ENCODE measurements around the gene PIGU.
"Not testable (repeated sequence)": the region's sequence is repeated elsewhere in the genome, so short reads cannot be mapped to it uniquely, and the experiment has no call there.

The PIGU gene

DNA sequence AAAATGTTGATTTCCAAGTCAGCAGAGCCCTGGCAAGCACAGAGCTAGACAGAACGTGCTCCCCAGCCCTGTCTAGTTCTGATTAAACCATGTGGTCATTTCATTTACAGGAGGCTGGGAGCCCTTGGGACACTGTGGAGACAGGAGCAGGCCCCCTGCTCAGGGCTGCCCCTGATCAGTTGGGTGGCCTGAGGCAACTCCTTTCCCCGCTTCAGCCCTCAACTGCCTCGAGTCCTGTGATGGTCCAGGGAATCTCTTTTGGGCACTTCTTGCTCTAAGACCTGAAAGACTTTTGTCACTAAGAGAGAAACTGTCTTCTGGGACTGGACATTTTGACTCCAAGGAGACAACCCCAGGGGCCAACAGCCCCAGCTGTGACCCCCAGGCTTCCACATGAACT is 147.2 kb downstream of the PIGU start:
- DNase-seq: no peak

GRCh38 chr20:34528921-34529297 is 148.0 kb downstream of the PIGU start:
- no peak for DNase-seq

DNA sequence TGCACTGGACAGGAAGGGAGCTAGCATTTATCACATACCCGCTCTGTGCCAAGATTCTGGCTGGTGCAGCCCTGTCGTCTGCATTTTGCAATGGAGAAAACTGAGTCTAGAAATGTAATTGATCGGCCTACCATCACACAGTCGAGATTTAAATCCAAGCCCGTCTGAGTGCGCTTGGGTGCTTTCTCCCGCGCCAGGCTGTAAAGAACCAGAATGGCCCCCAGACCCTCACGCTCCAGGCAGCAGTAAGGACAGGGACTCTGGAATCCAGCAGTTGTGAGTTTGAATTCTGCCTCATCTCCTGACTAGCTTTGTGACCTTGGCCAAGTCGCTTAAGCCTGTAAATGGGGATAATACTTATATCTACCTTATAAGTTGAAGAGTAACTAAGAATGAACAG is 149.9 kb downstream of the PIGU start:
- DNase-seq: no peak

DNA sequence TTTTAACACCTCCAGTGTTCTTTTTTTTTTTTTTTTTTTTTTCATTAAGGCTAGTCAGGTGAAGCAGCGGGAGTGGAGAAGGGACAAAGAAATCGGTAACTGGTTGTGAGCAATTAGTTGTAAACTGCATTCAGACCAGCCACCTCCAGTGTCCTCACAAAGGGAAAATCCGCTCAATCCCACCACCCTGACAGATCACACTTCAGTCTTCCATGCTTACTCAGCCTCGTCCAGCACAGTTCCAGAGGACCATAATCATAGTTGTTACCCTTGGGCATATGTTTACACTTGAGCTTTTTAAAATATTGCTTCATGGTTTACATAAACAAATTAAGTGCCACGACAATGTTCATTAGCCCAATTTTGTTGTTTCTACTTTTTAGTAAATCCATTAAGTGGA is 150.4 kb downstream of the PIGU start:
- DNase-seq: no peak

DNA sequence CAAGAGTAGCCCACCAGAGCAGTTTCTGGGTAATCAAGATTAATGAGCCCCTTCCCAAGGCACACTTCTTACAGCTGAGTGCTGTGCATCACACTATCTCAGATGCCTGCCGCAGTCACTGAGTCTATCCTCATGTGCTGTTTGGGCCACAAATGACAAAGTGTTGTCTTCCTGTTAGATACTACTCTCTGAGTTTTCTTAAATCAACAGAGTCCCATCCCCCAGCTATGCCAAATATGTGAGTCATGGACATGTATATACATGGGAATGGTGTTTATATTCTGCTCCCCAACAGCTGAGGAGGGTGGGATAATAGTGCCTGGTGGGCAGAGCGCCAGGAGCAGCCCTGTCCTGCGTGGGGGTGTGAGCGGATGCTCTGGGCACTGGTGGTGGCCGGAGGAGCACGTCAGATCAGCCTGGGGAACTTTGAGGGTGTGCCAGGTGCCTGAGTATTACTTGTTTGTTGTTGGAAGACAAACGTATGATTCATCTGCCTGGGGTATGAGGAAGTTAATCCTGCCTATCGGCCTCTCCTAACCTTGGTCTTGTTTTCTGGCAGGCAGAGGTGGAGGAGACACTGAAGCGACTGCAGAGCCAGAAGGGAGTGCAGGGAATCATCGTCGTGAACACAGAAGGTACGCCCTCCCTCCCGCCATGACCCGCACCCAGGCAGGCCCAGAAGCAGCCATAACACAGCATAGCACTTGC is 151.0 kb downstream of the PIGU start:
- no peak for DNase-seq

- no peak for DNase-seq
These were observed 151.6 kb downstream of the PIGU start for GRCh38 chr20:34525342-34525708.

DNA sequence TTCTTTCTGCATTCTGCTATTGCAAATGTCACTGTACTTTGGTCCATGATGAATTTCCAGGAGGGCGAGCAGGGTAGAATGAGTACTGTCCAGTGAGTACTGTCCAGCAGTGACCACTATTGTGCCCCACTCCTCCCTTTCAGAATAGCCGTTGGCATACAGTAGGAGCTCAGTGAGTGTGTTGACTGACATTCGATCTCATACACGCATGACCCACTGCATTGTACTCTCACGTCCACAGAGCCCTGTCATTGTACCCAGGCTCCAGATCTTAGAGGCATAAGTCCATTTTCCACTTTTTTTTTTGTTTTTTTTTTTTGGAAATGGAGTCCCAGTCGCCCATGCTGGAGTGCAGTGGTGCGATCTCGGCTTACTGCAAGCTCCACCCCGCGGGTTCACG is 152.5 kb downstream of the PIGU start:
- DNase-seq: no peak

- DNase-seq: peak; percentile 86
These were observed 153.7 kb downstream of the PIGU start for GRCh38 chr20:34522969-34523871.

GRCh38 chr20:34519841-34520240 is 157.1 kb downstream of the PIGU start:
- DNase-seq: not testable (repeated sequence)

GRCh38 chr20:34518863-34519262 is 158.0 kb downstream of the PIGU start:
- DNase-seq: not testable (repeated sequence)

DNA sequence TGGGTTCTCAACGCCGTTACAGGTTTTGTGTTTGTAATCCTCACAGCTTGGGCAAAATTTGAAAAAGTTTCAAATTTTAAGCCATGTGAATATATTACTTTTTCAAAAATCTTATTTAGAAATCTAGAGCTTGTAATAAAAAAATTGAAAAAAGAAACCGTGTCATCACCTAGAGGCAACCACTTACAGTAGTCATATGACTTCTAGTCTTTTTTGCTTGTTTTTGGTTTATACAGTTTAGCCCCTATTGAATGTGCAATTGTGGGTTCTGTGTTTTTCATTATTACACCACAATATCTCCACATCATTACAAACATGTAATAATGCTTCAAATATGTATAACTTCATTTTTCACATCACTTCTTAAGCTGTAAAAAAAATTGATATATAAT is 159.8 kb downstream of the PIGU start:
- DNase-seq: no peak

- peak; percentile 99 for DNase-seq
These were observed 160.4 kb downstream of the PIGU start, which contains the start of gene DYNLRB1 for GRCh38 chr20:34516247-34517113. DYNLRB1 (plus strand) TSS chr20:34516422; CDS start chr20:34516459, 37 bp downstream.

DNA sequence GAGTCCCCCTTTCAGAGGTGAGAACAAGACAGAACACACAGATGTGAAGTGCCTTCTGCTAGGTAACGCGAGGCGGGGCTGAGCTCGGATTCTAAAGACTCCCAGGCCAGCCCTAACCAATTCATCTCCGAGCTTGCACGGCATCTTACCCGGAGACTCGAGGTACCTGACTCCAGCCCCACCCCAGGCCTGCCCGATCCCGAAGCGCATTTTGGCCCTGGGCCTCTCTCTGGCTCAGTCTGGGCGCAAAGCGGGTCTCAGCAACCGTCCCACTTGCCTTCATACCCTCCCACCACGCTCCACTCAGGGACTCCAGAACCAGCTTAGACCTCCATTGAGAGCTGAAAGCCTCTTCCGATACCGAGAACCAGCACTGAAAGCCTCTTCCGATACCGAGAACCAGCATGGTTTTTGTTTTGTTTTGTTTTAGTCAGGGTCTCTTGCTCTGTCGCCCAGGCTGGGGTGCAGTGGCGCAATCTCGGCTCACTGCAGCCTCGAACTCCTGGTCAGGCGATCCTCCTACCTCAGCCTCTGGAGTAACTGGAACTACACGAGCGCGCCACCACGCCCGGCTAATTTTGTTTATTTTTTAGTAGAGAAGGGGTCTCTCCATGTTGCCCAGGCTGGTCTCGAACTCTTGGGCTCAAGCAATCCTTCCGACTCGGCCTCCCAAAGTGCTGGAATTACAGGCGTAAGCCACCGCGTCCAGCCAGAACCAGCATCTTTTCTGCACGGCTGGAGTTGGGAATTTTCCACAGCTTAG is 161.2 kb downstream of the PIGU start:
- DNase-seq: peak; percentile 87

DNA sequence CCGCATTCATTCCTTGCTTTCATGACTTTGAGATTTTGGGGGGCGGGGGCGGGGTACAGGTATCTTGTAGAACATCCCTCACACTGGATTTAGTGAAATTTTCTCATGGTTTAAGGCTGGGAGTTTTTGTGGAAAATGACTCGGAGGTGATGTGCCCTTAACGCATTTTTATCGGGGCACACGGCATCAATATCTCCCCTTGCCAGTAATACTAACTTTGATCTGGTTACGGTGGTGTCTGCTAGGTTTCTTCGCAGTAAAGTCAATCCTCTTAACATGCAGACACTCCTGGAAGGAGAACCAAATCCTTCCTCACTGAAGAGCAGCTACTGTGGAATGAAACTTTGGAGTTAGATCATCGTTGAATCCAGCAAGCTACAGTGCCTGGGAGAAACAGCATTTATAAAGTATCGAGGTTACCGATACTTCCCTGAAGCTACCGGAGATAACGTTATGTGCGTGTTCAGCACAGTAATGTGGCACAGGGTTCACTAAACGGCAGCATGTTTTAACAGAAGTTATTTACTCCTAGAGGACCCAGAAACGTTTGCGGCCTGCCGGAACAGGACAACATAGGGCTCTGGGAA is 161.9 kb downstream of the PIGU start:
- peak; percentile 61 for DNase-seq

GRCh38 chr20:34514034-34514433 is 162.9 kb downstream of the PIGU start:
- not testable (repeated sequence) for DNase-seq

GRCh38 chr20:34512955-34513419 is 163.9 kb downstream of the PIGU start:
- no peak for DNase-seq

DNA sequence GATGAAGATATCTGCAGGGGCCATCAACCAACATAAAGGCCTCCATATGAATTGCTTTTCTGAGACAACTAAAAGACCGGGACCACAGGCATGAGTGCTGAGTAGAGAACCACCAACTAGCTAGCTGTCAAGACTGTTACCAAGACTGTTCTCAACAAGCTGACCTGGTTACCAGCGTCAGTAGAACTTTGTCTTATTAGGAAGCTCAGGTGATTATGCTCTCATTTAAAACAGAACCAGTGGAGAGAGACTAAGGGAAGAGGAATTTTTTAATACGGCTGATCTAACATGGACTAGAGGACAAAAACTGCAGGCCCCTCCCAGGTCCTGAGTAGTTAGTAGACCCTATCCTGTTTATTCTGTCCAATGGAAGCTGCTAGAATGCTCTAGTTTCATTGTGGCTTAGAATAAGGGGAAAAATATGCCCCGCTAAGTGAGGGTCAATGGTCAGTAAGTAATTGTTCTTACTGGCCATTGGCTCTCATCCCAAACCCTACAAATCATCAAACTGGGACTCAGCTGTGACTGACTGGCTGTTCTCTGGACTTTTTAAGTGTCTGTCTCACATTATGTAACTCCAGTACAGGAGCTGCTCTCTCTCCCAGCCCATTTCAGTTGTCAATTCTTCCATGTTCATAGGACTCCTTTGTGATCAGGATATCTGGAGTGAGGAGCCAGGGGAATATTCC is 164.5 kb downstream of the PIGU start:
- DNase-seq: no peak

- DNase-seq: no peak
These were observed 165.0 kb downstream of the PIGU start for GRCh38 chr20:34511891-34512265.

GRCh38 chr20:34510575-34510974 is 166.3 kb downstream of the PIGU start:
- no peak for DNase-seq

Measured in NCI-H82 (cell line).